Gastroesophageal sphincter (tissue), 4 donors: ENCODE measurements around the gene SNUPN. TPM values are rescaled to one million over a fixed set of nuclear protein-coding genes. Genes with fewer than 3 reads are reported as not detected.
A peak's percentile ranks its signal among the peaks of the same experiment; 100 is the strongest.

ENCODE experiments used
- ATAC-seq: fragments of 150-250 bp; one replicate; pipeline ENCODE4 v1.9.1; 2016; ENCODE audit warnings: mild to moderate bottlenecking, moderate library complexity
- H3K27ac ChIP-seq, 4 donors: fragments of 200-600 bp; sonication (generic) in 3 of 4; 1 replicate in 3 of 4; 2 replicates in 1 of 4; pipeline ENCODE4 v1.5.1; 2016 to 2019
- H3K27me3 ChIP-seq: fragments of 200-600 bp; sonication (generic); one replicate; pipeline ENCODE4 v1.5.1; 2019
- H3K36me3 ChIP-seq, 2 donors: fragments of 200-600 bp; sonication (generic); one replicate each; pipeline ENCODE4 v1.5.1; 2019; ENCODE audit warnings: control low read depth in 1 of 2
- H3K4me1 ChIP-seq, 3 donors: fragments of 200-600 bp; sonication (generic); 1 replicate in 2 of 3; 2 replicates in 1 of 3; pipeline ENCODE4 v1.5.1; 2016 to 2019; ENCODE audit warnings: control low read depth in 2 of 3
- H3K4me3 ChIP-seq, 2 donors: fragments of 200-600 bp; sonication (generic); one replicate each; pipeline ENCODE4 v1.5.1; 2019; ENCODE audit warnings: mild to moderate bottlenecking in 1 of 2, moderate library complexity in 1 of 2
- H3K9me3 ChIP-seq, 3 donors: fragments of 200-600 bp; sonication (generic); one replicate each; pipeline ENCODE4 v1.5.1; 2017 to 2019; ENCODE audit warnings: control low read depth in 2 of 3
- EP300 ChIP-seq: sonication (generic); formaldehyde crosslinking; IDR thresholded peaks from one replicate; pipeline ENCODE4 v1.6.1; 2017; ENCODE audit warnings: antibody characterized with exemption, mild to moderate bottlenecking
- POLR2A ChIP-seq, 2 donors: fragments of 450-650 bp; IDR thresholded peaks; one replicate each; pipeline ENCODE4 v1.6.1; 2017; ENCODE audit warnings: antibody characterized with exemption in 2 of 2, mild to moderate bottlenecking in 2 of 2, moderate library complexity in 1 of 2
- POLR2AphosphoS5 ChIP-seq: sonication (generic); formaldehyde crosslinking; IDR thresholded peaks from one replicate; pipeline ENCODE4 v1.6.1; 2017; ENCODE audit warnings: antibody characterized with exemption
- WGBS, 2 donors: methylation state at CpG; one replicate each; pipeline ENCODE4 v1.1.5; 2018; ENCODE audit warnings: low coverage in 1 of 2; 5-methylcytosine and 5-hydroxymethylcytosine counted together
- total RNA-seq, 4 donors: library from RNA; depleted of rRNA; stranded (reverse); fragments of >200 nt; gene quantifications; one replicate each; pipeline ENCODE4 v1.1.0, GENCODE V29; 2016
- TF ChIP-seq, protein P1 (sequence below), 4 experiments: fragments of 200-600 bp in 2 of 4; fragments of 450-650 bp in 2 of 4; sonication (generic) in 1 of 4; IDR thresholded peaks; one replicate each; pipeline ENCODE4 v1.5.1; 2017 to 2019; ENCODE audit warnings: antibody characterized with exemption in 4 of 4, mild to moderate bottlenecking in 2 of 4, moderate library complexity in 2 of 4

SNUPN gene
- total RNA-seq, 4 donors from 2014 or later: 18.6 to 27.3 (median 21.0) TPM

DNA sequence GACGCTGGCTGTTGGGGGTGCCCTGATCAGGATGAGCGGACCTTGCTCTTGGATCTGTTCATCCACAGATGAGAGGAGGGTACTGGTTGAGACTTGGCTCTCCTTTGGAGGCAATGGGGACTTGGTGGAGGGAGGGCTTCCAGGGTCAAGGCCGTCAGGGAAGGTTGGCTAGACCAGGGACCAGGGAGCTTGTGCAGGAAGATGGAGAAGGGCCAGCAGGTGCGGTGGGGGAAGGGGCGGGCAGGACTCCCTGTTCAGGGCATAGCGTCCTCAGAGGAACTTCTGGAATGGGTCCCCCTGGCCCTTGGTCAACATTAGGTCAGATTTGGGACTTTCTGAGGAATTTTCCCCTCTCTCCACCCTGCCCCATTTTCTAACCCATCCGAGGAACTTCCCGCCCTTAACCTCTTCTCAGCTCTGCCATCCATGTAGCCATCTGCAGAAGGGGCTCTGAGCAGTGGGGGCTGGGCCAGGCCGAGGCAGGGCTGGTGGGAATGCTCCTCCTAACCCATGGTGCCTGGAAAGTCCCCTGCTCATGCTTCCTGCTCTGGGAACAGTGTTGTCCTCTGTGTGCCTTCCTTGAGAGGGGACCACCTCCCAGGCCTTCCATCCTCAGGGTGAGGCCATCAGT is 33.7 kb upstream of the SNUPN start:
- TF ChIP-seq POLR2AphosphoS5 (no peak), POLR2A (IDR thresholded peaks at IDR 0.05) (no peak), EP300 (no peak)
- TF ChIP-seq, protein P1, sequence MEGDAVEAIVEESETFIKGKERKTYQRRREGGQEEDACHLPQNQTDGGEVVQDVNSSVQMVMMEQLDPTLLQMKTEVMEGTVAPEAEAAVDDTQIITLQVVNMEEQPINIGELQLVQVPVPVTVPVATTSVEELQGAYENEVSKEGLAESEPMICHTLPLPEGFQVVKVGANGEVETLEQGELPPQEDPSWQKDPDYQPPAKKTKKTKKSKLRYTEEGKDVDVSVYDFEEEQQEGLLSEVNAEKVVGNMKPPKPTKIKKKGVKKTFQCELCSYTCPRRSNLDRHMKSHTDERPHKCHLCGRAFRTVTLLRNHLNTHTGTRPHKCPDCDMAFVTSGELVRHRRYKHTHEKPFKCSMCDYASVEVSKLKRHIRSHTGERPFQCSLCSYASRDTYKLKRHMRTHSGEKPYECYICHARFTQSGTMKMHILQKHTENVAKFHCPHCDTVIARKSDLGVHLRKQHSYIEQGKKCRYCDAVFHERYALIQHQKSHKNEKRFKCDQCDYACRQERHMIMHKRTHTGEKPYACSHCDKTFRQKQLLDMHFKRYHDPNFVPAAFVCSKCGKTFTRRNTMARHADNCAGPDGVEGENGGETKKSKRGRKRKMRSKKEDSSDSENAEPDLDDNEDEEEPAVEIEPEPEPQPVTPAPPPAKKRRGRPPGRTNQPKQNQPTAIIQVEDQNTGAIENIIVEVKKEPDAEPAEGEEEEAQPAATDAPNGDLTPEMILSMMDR (IDR thresholded peaks at IDR 0.05): no peak
- H3K27ac ChIP-seq: peak overlapping the region in 3 of 4 donors; percentile 85 to 91 (median 86)
- peaks cover 5 to 79% (median 44%) of the 10 kb centered on the region in 3 donors for H3K4me1 ChIP-seq
- no peaks in the 10 kb centered on the region for H3K9me3 ChIP-seq
- no peak for ATAC-seq
- WGBS, 2 donors: no CpG with 5 or more reads among the region's 9 CpGs
- H3K27me3 ChIP-seq: no peaks in the 10 kb centered on the region
- H3K36me3 ChIP-seq: peaks cover 0 to 68% of the 10 kb centered on the region in 2 donors
- H3K4me3 ChIP-seq: no peak overlapping the region

DNA sequence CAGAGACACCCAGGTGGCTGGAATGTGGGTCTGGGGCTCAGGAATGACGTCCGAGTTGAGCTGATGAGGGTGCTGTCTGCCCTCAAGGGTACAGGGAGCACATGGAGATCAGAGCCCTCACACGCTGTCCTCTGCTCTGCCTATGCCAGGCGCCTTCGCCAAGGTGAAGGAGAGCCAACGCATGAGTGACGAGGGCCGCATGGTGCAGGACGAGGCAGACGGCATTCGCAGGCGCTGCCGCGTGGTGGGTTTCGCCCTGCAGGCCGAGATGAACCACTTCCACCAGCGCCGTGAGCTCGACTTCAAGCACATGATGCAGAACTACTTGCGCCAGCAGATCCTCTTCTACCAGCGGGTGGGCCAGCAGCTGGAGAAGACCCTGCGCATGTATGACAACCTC is 31.3 kb upstream of the SNUPN start:
- TF ChIP-seq POLR2AphosphoS5 (no peak), POLR2A (IDR thresholded peaks at IDR 0.05) (no peak), EP300 (no peak)
- TF ChIP-seq, protein P1 (IDR thresholded peaks at IDR 0.05): no peak
- Histone ChIP-seq H3K4me1 (peaks cover 5 to 95% (median 64%) of the 10 kb centered on the region in 3 donors), H3K4me3 (no peak overlapping the region), H3K36me3 (peaks cover 0 to 69% of the 10 kb centered on the region in 2 donors), H3K27me3 (no peaks in the 10 kb centered on the region), H3K9me3 (no peaks in the 10 kb centered on the region), H3K27ac (no peak overlapping the region)
- 96% methylated on average over 11 of the region's 22 CpGs; no CpG with 5 or more reads in 1 of the 2 donors for WGBS, 2 donors
- no peak for ATAC-seq

DNA sequence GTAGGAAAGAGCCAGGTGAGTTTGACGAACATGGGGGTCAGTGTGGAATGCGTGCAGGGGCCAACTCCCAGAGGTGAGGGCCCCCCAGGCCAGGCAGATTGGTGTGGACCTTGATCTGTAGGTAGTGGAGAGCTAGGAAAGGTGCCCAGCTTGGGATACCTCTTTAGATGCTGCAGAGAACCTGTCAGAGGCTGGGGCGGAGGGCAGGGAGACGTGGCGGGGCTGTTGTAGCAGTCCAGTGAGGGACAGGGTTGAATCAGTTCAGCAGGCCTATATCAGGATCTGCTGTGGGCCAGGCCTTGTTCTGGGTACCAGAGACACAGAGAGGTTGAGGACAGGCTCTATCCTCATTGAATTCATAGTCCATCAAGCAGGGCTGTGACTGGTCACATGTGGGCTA is 30.8 kb upstream of the SNUPN start:
- Histone ChIP-seq H3K36me3 (peaks cover 0 to 69% of the 10 kb centered on the region in 2 donors), H3K4me1 (peaks cover 5 to 95% (median 64%) of the 10 kb centered on the region in 3 donors), H3K4me3 (no peak overlapping the region), H3K9me3 (no peaks in the 10 kb centered on the region), H3K27me3 (no peaks in the 10 kb centered on the region), H3K27ac (peak overlapping the region in 3 of 4 donors; percentile 5 to 31 (median 22))
- TF ChIP-seq, protein P1 (IDR thresholded peaks at IDR 0.05): no peak
- TF ChIP-seq POLR2A (IDR thresholded peaks at IDR 0.05) (no peak), POLR2AphosphoS5 (no peak), EP300 (no peak)
- 92 to 100% methylated on average over 1 to 5 of the region's 5 CpGs for WGBS, 2 donors
- no peak for ATAC-seq

DNA sequence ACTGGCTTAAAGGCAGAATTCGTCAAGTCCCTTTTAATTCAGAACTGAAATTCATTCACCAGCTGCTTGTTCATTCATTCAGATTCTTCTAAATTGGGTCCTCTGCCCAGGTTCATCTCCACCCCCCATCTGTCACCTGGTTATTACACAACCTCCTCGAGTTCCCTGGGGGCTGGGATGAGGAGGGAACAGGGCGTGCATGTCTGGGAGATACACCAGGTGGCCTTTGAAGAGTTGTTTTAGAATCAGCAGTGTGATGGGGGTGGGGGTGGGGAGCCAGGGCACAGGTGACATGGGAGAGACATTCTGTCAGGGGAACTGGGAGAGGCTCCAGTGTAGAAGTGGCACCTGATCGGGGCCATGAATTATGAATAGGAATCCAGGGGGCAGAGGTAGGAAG is 30.4 kb upstream of the SNUPN start:
- H3K27ac ChIP-seq: peak overlapping the region in 3 of 4 donors; percentile 5 to 31 (median 22)
- peaks cover 0 to 69% of the 10 kb centered on the region in 2 donors for H3K36me3 ChIP-seq
- 60 to 83% methylated on average over 1 to 3 of the region's 4 CpGs for WGBS, 2 donors
- no peak overlapping the region for H3K4me3 ChIP-seq
- no peaks in the 10 kb centered on the region for H3K27me3 ChIP-seq
- TF ChIP-seq POLR2AphosphoS5 (no peak), POLR2A (IDR thresholded peaks at IDR 0.05) (no peak), EP300 (no peak)
- TF ChIP-seq, protein P1 (IDR thresholded peaks at IDR 0.05): no peak
- H3K4me1 ChIP-seq: peaks cover 5 to 95% (median 67%) of the 10 kb centered on the region in 3 donors
- H3K9me3 ChIP-seq: no peaks in the 10 kb centered on the region
- no peak for ATAC-seq
